HG02759 (cell line): ENCODE results near the gene ULK4.
"Not testable (repeated sequence)": the region's sequence is repeated elsewhere in the genome, so short reads cannot be mapped to it uniquely, and the experiment has no call there.

Experiments used
- ATAC-seq: cut with Tn5 transposase; IDR thresholded peaks from one replicate; pipeline ENCODE4 v1.9.1; 2021; ENCODE audit warnings: mild to moderate bottlenecking, moderate library complexity; ENCODE audit not compliant: unreplicated experiment

ULK4 gene

DNA sequence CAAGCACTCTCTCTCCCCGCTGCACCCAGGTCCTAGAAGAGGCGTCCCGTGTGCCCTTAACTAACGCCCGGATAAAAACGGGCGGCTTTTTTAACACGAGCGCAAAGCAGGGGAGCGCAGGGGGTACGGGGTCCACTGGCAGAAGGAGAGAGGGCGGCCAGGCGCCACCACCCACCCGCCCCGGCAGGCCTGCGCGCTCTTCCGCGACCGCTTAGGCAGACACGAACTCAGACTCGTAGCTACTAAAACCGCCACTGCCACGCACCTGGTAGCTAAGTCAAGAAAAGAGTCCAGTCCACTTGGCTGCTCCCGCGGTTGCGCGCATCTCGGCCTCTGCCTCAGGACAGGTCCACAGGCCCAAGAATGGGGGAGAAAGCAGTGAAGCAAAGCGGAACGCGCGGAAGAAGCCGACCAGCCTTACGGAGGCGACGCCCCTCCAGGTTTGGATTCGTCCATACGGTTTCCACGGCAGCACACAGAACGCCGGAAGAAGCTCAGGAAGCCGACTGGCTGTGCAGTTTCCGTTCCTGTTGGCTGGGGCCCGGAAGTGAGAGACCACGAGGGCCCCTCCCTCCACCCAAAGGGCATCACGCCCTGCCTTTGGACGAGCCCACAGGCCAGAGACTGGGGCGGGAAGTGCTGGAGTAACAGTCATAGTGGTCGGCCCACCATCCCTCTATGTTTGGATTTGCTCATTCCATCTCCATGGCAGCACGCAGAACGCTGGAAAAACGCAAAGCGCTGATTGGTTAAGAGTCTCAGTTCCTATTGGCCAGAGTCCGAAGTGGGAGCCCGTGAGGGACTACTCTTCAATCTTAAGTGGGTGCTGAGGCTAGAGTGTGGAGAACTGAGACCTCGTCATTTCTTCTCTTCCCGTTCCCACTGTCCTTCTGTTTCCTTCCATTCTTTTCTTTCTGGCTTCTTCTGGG is at the start of gene ULK4:
ULK4 (minus strand) TSS at position 353 of the 929 bp plus-strand sequence. CDS start 7,344 bp downstream, outside the sequence.
- peak; percentile 96 for ATAC-seq

DNA sequence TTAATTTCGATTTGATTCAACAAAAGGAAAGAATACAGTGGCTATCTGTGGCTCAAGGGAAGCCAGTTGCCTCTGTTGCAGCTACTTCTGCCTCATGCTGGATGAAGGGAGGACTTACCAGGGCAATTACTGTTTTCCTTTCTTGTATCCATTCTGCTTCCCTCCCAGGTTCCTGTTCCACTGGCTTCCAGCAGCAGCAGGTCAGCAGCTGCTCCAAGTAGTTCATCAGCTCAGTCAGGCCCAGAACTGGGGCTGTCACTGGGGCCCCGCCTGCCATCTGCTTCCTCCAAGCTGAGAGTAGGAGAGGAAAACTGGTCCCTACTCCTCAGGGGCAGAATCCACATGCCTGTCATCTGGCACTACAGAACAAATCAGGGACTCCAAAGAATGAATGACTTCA is 48.6 kb upstream of the ULK4 start:
- no peak for ATAC-seq

DNA sequence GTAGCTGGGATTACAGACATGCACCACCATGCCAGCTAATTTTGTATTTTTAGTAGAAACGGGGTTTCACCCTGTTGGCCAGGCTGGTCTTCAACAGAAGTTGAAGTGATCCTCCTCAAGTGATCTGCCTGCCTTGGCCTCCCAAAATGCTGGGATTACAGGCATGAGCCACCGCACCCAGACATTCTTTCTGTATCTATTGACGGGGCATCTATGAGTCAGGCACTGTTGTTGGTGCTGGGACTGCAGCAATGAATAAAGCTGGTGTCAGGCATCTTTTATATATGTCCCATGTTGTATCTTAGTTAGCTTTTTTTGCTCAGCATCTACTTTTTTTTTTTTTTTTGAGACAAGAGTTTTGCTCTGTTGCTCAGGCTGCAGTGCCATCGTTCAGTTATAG is 47.6 kb upstream of the ULK4 start:
- no peak for ATAC-seq

GRCh38 chr3:42007785-42008184 is 45.9 kb upstream of the ULK4 start:
- ATAC-seq, result no peak

DNA sequence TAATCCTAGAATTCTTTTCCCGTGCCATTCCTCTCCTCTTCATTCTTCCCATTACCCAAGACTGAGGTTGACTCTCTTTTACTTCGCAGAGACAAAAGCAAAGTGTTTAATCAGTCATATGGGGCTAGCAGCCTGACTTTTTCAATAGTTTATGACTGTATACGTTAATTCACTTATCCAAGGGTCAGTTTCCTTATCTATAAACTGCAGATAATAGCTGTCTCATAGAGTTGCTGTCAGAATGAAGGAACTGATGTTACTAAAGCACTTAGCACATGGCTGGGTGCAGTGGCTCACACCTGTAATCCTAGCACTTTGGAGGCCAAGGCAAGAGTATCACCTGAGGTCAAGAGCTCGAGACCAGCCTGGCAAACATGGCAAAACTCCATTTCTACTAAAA is 43.5 kb upstream of the ULK4 start:
- ATAC-seq, result no peak

DNA sequence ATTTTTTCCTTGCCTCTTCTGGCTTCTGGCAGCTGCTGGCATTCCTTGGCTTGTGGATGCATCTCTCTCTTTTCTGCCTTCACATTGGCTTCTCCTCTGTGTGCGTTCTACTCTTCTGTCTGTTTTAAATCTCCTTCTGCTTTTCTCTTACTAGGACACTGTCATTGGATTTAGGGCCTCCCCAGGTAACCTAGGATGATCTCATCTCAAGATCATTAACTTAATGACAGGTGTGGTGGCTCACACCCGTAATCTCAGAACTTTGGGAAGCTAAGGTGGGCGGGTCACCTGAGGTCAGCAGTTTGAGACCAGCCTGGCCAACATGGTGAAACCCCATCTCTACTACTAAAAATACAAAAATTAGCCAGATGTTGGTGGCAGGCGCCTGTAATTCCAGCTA is 40.9 kb upstream of the ULK4 start:
- ATAC-seq, result no peak

- ATAC-seq, result no peak
Measured at GRCh38 chr3:42001777-42002176, 39.9 kb upstream of the ULK4 start.

- no peak for ATAC-seq
Measured at GRCh38 chr3:41999909-42000308, 38.0 kb upstream of the ULK4 start.

DNA sequence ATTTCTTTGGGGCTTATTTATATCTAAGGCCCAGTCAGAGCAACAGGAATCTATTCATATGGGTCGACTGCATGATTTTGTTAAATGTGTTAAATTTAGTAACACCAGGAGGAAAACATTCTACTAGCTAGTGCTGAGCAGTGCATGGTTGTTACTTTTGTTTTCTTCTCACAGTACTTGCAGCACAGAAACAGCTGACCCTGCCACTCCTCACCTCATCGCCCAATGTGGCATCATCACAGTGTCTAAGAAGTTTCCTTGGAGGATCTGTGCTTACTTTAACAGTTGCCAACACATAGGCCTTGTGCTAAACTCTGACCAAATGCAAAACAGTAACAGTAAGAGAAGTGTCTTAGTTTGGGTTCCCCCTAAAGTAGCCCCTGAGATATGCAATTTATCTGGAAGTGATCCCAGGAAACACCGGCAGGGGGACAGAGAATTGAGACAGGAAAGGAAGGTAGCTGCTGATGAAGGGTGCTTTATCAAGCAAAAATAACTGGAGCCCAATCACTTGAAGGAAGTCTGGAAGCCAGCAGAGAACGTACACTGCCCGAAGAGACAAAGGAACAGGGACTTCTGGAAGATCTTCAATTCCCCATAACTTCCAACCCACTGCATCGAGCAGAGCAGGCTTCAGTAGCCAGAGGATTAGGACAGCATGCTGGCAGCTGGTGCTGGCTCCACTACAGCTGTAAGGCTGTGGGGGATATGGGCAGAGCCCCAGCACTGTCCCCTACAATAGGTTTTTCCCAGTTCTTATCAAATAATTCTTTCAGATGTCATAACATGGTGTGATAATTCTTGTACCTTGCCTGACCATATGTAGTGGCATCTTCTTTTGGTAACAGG is 36.0 kb upstream of the ULK4 start:
- ATAC-seq, result no peak

DNA sequence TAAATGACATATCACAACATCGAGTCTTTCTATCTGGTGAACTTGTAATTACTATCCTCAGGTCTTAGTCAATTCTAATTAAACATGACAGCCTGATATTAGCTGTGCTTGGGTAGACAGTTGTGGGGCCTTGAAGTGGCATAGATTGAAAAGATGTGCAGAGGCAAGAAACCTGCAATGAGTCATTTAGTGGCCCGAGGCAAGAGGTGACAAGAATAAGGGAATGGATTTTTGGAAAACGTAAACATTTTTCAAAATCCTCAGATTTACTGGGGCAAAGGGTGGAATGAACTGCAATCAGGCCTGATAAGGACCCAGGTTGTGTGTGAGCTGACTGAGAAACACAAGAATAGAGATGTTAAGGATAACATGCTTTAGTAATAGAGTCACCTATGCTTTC is 29.5 kb upstream of the ULK4 start:
- ATAC-seq, result no peak

- no peak for ATAC-seq
Measured at GRCh38 chr3:41989518-41989917, 27.6 kb upstream of the ULK4 start.

GRCh38 chr3:41987627-41988026 is 25.7 kb upstream of the ULK4 start:
- ATAC-seq, result no peak

DNA sequence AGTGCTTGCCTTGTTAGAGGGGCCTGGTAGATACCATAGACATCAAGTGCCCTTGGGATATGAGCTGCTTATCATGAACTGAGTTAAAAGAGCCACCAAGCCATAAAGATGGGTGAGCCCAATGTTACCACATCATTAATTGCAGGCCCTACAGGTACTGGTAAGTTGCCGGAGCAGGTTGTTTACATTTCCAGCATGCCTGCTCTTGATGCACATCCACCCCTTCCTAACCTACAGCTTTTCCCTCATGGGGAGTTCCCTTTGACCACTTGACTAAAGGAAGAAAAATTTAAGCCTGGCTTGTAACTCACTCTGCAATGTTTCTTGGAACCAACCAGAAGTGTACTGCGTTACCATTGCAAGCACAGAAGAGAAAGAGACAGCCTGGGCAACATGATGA is 24.7 kb upstream of the ULK4 start:
- ATAC-seq, result no peak

DNA sequence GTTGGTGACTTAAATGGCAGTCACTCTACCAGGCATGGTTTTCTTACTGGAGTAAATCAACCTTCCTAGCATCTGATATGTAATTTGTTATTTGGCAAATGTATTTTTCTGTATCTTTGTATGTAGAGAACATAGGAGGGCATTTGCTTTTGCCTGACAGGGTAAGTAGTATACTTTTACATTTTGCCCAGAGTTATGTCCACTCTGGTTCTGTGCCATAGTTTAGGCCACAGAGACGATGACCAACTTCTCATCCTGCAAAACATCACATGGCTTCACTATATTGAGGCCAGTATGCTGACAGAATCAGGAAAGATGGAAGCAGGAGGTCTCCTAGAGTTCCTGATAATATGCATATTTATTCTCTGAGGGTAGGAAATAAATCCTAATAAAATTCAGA is 23.1 kb upstream of the ULK4 start:
- no peak for ATAC-seq

DNA sequence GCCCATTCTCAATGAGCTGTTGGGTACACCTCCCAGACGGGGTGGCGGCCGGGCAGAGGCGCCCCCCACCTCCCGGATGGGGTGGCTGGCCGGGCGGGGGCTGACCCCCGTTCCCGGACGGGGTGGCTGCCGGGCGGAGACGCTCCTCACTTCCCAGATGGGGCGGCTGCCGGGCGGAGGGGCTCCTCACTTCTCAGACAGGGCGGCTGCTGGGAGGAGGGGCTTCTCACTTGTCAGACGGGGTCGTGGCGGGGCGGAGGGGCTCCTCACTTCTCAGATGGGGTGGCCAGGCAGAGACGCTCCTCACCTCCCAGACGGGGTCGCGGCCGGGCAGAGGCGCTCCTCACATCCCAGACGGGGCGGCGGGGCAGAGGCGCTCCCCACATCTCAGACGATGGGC is 21.2 kb upstream of the ULK4 start:
- ATAC-seq, result not testable (repeated sequence)

- ATAC-seq, result not testable (repeated sequence)
Measured at GRCh38 chr3:41977401-41977800, 15.5 kb upstream of the ULK4 start.

GRCh38 chr3:41975416-41976103 is 13.7 kb upstream of the ULK4 start:
- ATAC-seq, result no peak

GRCh38 chr3:41974223-41974622 is 12.3 kb upstream of the ULK4 start:
- ATAC-seq, result no peak

- ATAC-seq, result no peak
Measured at GRCh38 chr3:41972802-41973201, 10.9 kb upstream of the ULK4 start.

GRCh38 chr3:41966206-41966605 is 4.3 kb upstream of the ULK4 start:
- ATAC-seq, result no peak

DNA sequence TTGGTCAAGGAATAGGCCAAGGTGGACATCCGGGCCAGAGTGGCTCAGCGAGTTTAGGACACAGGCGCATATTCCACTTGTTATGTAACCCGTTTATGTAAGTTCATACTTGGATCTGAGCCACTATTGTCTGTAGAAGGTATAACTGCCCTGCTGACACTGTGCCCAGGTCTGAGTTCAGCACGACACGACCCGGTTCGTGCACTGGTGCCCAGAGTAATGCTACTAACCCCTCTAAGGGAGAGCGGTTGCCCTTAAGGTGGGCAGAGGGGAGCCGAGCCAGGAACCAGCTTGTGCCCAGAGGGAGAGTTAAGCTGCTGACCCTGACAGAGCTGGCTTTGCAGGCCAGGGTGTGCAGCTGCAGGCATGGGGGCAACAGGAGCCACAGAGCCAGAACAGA is 1.9 kb upstream of the ULK4 start:
- ATAC-seq, result no peak
